Epithelial cell of prostate (primary cell): ENCODE results near the gene AVL9.
"Not testable (repeated sequence)": the region's sequence is repeated elsewhere in the genome, so short reads cannot be mapped to it uniquely, and the experiment has no call there.

Experiments used
- DNase-seq: peaks from one replicate; pipeline ENCODE4 v3.0.0-alpha.2; 2011; ENCODE audit warnings: low read depth, low spot score
- H3K27ac ChIP-seq: fragments of 450-650 bp; 2 replicates; pipeline ENCODE4 v1.5.1; 2017; ENCODE audit warnings: mild to moderate bottlenecking

The AVL9 gene

GRCh38 chr7:32633446-32633845 lies 138.2 kb downstream of the AVL9 start:
- DNase-seq, H3K27ac ChIP-seq: not testable (repeated sequence)

GRCh38 chr7:32634798-32635393 lies 139.6 kb downstream of the AVL9 start:
- not testable (repeated sequence) for H3K27ac ChIP-seq, DNase-seq

- DNase-seq, H3K27ac ChIP-seq: not testable (repeated sequence)
Measured at GRCh38 chr7:32636725-32637462, 141.6 kb downstream of the AVL9 start.

GRCh38 chr7:32637611-32638010 lies 142.3 kb downstream of the AVL9 start:
- H3K27ac ChIP-seq, DNase-seq: not testable (repeated sequence)
